ENCODE results near the gene UBQLN3. TPM values are rescaled to one million over a fixed set of nuclear protein-coding genes. Genes with fewer than 3 reads are reported as not detected.

UBQLN3 gene
- polyA plus RNA-seq, 1 donor from 2014 or later = not detected

DNA sequence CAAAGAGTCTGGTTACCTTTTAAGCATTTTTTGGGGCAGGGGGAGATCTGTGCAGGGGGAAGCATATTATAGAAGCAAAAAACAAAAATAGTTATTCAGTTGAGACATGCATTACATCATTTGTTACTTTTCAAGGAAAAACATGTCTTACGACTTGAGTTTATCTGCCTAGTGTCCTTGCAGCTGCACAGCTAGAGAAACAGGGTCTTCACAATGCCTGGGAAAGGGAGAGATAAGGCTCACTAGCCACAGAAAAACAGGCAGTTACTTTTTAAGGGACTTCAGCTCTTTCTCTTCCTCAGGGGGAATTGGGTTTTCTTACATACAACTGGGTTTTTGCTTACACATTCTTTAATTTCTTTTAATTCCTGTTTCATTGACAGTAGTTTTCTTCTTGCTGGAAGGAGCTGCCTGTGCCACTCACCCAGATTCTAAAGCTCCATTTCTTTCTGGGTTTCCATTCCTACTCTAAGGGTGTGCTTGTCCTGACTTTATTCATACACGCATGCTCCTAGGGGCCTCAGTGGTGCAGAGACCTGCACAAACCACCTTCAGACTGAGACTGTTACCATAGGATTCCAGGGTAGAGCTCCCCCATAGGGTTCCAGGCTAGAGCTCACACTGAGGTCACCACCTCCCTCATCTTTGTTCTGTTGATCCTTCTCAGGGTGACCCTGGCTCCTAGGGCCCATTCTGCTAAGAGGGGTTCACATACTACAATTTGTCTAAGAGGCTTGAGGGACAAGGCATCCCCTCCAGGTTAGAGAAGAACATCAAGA, 21.5 kb upstream of the UBQLN3 start:
- no peak overlapping the region for H3K9ac ChIP-seq (ENCODE audit: low read length)
- TF ChIP-seq TAF1 (IDR thresholded peaks at IDR 0.05; ENCODE audit: low read depth) = no peak
- TF ChIP-seq, protein P1, sequence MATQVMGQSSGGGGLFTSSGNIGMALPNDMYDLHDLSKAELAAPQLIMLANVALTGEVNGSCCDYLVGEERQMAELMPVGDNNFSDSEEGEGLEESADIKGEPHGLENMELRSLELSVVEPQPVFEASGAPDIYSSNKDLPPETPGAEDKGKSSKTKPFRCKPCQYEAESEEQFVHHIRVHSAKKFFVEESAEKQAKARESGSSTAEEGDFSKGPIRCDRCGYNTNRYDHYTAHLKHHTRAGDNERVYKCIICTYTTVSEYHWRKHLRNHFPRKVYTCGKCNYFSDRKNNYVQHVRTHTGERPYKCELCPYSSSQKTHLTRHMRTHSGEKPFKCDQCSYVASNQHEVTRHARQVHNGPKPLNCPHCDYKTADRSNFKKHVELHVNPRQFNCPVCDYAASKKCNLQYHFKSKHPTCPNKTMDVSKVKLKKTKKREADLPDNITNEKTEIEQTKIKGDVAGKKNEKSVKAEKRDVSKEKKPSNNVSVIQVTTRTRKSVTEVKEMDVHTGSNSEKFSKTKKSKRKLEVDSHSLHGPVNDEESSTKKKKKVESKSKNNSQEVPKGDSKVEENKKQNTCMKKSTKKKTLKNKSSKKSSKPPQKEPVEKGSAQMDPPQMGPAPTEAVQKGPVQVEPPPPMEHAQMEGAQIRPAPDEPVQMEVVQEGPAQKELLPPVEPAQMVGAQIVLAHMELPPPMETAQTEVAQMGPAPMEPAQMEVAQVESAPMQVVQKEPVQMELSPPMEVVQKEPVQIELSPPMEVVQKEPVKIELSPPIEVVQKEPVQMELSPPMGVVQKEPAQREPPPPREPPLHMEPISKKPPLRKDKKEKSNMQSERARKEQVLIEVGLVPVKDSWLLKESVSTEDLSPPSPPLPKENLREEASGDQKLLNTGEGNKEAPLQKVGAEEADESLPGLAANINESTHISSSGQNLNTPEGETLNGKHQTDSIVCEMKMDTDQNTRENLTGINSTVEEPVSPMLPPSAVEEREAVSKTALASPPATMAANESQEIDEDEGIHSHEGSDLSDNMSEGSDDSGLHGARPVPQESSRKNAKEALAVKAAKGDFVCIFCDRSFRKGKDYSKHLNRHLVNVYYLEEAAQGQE (IDR thresholded peaks at IDR 0.05; ENCODE audit: borderline replicate concordance) = no peak
- TF ChIP-seq EZH2 (IDR thresholded peaks at IDR 0.05; ENCODE audit: borderline replicate concordance, insufficient read depth, low read length, poor library complexity, severe bottlenecking) = no peak
- TF ChIP-seq, protein P2, sequence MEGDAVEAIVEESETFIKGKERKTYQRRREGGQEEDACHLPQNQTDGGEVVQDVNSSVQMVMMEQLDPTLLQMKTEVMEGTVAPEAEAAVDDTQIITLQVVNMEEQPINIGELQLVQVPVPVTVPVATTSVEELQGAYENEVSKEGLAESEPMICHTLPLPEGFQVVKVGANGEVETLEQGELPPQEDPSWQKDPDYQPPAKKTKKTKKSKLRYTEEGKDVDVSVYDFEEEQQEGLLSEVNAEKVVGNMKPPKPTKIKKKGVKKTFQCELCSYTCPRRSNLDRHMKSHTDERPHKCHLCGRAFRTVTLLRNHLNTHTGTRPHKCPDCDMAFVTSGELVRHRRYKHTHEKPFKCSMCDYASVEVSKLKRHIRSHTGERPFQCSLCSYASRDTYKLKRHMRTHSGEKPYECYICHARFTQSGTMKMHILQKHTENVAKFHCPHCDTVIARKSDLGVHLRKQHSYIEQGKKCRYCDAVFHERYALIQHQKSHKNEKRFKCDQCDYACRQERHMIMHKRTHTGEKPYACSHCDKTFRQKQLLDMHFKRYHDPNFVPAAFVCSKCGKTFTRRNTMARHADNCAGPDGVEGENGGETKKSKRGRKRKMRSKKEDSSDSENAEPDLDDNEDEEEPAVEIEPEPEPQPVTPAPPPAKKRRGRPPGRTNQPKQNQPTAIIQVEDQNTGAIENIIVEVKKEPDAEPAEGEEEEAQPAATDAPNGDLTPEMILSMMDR (IDR thresholded peaks at IDR 0.05; ENCODE audit: poor library complexity, severe bottlenecking) = no peak
- no peak for TF ChIP-seq POLR2AphosphoS5 (IDR thresholded peaks at IDR 0.05)
- TF ChIP-seq EP300 (conservative IDR thresholded peaks at IDR 0.05; ENCODE audit: poor library complexity, severe bottlenecking) = no peak
- no peak for TF ChIP-seq MXI1 (conservative IDR thresholded peaks at IDR 0.05; ENCODE audit: poor library complexity, severe bottlenecking)
- H3K36me3 ChIP-seq (ENCODE audit: insufficient read depth, low read length) = no peaks in the 10 kb centered on the region
- H3K27ac ChIP-seq (ENCODE audit: low read length) = no peak overlapping the region
- no peaks in the 10 kb centered on the region for H3K9me3 ChIP-seq (ENCODE audit: low read length)
- no peaks in the 10 kb centered on the region for H3K79me2 ChIP-seq (replicated peaks; ENCODE audit: insufficient read depth, low read length)
- H3K27me3 ChIP-seq (ENCODE audit: insufficient read depth, low read depth, low read length) = no peaks in the 10 kb centered on the region
- no peak overlapping the region for H2AFZ ChIP-seq (ENCODE audit: low read depth, low read length)
- no peaks in the 10 kb centered on the region for H3K9me2 ChIP-seq (ENCODE audit: insufficient read depth, low read length)
- H3K4me3 ChIP-seq (ENCODE audit: low read length) = no peak overlapping the region
- H3K4me2 ChIP-seq (ENCODE audit: low read length) = no peak overlapping the region
- no peaks in the 10 kb centered on the region for H4K20me1 ChIP-seq (ENCODE audit: insufficient read depth)
- no peaks in the 10 kb centered on the region for H3F3A ChIP-seq (ENCODE audit: insufficient read depth, low read length, poor library complexity, severe bottlenecking)

DNA sequence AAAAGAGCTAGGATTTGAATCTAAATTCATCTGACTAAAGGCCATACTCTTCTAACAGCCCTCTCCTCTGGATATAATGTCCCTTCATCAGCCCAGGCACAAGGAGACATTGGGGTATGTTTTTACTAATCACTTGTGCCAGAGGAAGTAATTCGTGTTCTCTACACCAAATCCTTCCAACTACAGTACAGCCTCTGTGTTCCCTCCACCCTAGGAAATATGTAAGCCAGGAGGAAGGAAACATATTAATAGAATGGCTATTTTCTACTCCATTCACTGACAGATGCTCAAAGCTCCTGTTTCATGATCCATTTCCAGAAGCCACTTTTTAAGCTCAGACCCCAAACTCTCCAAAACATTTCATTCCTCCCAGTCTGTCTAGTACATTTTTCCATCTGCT, 18.7 kb upstream of the UBQLN3 start:
- H3K27me3 ChIP-seq (ENCODE audit: insufficient read depth, low read depth, low read length) = no peaks in the 10 kb centered on the region
- H3K9ac ChIP-seq (ENCODE audit: low read length) = no peak overlapping the region
- no peaks in the 10 kb centered on the region for H3K9me2 ChIP-seq (ENCODE audit: insufficient read depth, low read length)
- no peaks in the 10 kb centered on the region for H3K36me3 ChIP-seq (ENCODE audit: insufficient read depth, low read length)
- no peaks in the 10 kb centered on the region for H3F3A ChIP-seq (ENCODE audit: insufficient read depth, low read length, poor library complexity, severe bottlenecking)
- H3K4me2 ChIP-seq (ENCODE audit: low read length) = no peak overlapping the region
- TF ChIP-seq RAD21 (conservative IDR thresholded peaks at IDR 0.05) = no peak
- TF ChIP-seq, protein P2 (IDR thresholded peaks at IDR 0.05; ENCODE audit: poor library complexity, severe bottlenecking) = no peak
- TF ChIP-seq SMC3 (conservative IDR thresholded peaks at IDR 0.05; ENCODE audit: poor library complexity) = no peak
- TF ChIP-seq POLR2AphosphoS5 (IDR thresholded peaks at IDR 0.05) = no peak
- TF ChIP-seq EP300 (conservative IDR thresholded peaks at IDR 0.05; ENCODE audit: poor library complexity, severe bottlenecking) = no peak
- TF ChIP-seq, protein P1 (IDR thresholded peaks at IDR 0.05; ENCODE audit: borderline replicate concordance) = no peak
- TF ChIP-seq EZH2 (IDR thresholded peaks at IDR 0.05; ENCODE audit: borderline replicate concordance, insufficient read depth, low read length, poor library complexity, severe bottlenecking) = no peak
- no peak for TF ChIP-seq MXI1 (conservative IDR thresholded peaks at IDR 0.05; ENCODE audit: poor library complexity, severe bottlenecking)
- TF ChIP-seq TAF1 (IDR thresholded peaks at IDR 0.05; ENCODE audit: low read depth) = no peak
- no peak overlapping the region for H3K27ac ChIP-seq (ENCODE audit: low read length)
- no peak overlapping the region for H2AFZ ChIP-seq (ENCODE audit: low read depth, low read length)
- no peak overlapping the region for H3K4me3 ChIP-seq (ENCODE audit: low read length)
- no peaks in the 10 kb centered on the region for H3K79me2 ChIP-seq (replicated peaks; ENCODE audit: insufficient read depth, low read length)
- H4K20me1 ChIP-seq (ENCODE audit: insufficient read depth) = no peaks in the 10 kb centered on the region
- H3K9me3 ChIP-seq (ENCODE audit: low read length) = no peaks in the 10 kb centered on the region
